Endothelial cell of umbilical vein (primary cell): ENCODE data around the gene CNGB1. TPM values are rescaled to one million over a fixed set of nuclear protein-coding genes. Genes with fewer than 3 reads are reported as not detected.

Experiments
- BruUV-seq: library from RNA; stranded (reverse); fragments of 400-500 nt; replicated peaks from 2 replicates; lab custom pipeline; 2021; lab: Mats Ljungman, UMichigan
- CTCF ChIA-PET: fragments of 300-600, 350-600 bp; sonication (Branson Sonifier 250); formaldehyde crosslinking; loops from one replicate; lab custom pipeline; 2021; ENCODE audit warnings: antibody characterized with exemption, inconsistent platforms; lab: Charles Lee
- POLR2A ChIA-PET: fragments of 300-600, 350-600 bp; sonication (Branson Sonifier 250); formaldehyde crosslinking; loops from one replicate; lab custom pipeline; 2021; ENCODE audit warnings: antibody characterized with exemption, inconsistent platforms; lab: Charles Lee
- DNase-seq: peaks from one replicate; pipeline ENCODE4 v3.0.0-alpha.2; 2011; ENCODE audit warnings: low read depth, low spot score
- FAIRE-seq: peaks from 2 replicates; lab custom pipeline; 2011; peaks lifted over from hg19 to GRCh38; lab: Jason Lieb, UNC
- H2AFZ ChIP-seq: 2 replicates; pipeline ENCODE4 v1.6.0; 2012; ENCODE audit warnings: low read depth, low read length, control low read depth, inconsistent platforms
- H3K27ac ChIP-seq: 2 replicates; pipeline ENCODE4 v1.5.1; 2011; ENCODE audit warnings: low read depth, mild to moderate bottlenecking, control low read depth, low read length, moderate library complexity; ENCODE audit not compliant: insufficient read depth
- H3K27me3 ChIP-seq, 2 experiments: 2 replicates each; pipeline versions ENCODE4 v1.6.0 to v1.6.1; 2011; ENCODE audit warnings: low read length in 2 of 2, mixed read lengths in 1 of 2; ENCODE audit not compliant: control insufficient read depth in 2 of 2, insufficient read depth in 2 of 2
- H3K36me3 ChIP-seq, 2 experiments: 2 replicates in 1 of 2; 3 replicates in 1 of 2; pipeline ENCODE4 v1.5.1; 2011; ENCODE audit warnings: low read length in 2 of 2, mild to moderate bottlenecking in 1 of 2, moderate library complexity in 1 of 2; ENCODE audit not compliant: control insufficient read depth in 2 of 2, insufficient read depth in 2 of 2; ENCODE audit errors: extremely low read depth in 1 of 2
- H3K4me1 ChIP-seq: 3 replicates; pipeline ENCODE4 v1.5.1; 2011; ENCODE audit warnings: mild to moderate bottlenecking, low read length; ENCODE audit not compliant: control insufficient read depth, insufficient read depth; ENCODE audit errors: extremely low read depth
- H3K4me2 ChIP-seq: 2 replicates; pipeline ENCODE4 v1.6.1; 2011; ENCODE audit warnings: low read length, control low read depth, mixed read lengths; ENCODE audit not compliant: insufficient read depth
- H3K4me3 ChIP-seq, 3 experiments: fragments of 200-600 bp in 1 of 3; sonication (generic), shearing (Covaris generic) in 1 of 3; replicated peaks in 1 of 3; 2 replicates each; pipeline ENCODE4 v1.5.1; 2011 to 2016; ENCODE audit warnings: control low read depth in 3 of 3, low read length in 3 of 3, mild to moderate bottlenecking in 2 of 3, inconsistent platforms in 1 of 3, low read depth in 1 of 3, moderate library complexity in 1 of 3; ENCODE audit not compliant: insufficient read depth in 1 of 3
- H3K79me2 ChIP-seq: 2 replicates; pipeline ENCODE4 v1.6.0; 2012; ENCODE audit warnings: low read length, inconsistent platforms; ENCODE audit not compliant: control insufficient read depth, insufficient read depth
- H3K9ac ChIP-seq: replicated peaks from 2 replicates; pipeline ENCODE3; 2011; ENCODE audit warnings: low read length, control low read depth; ENCODE audit not compliant: insufficient read depth; ENCODE audit errors: extremely low read depth
- H3K9me1 ChIP-seq: replicated peaks from 3 replicates; pipeline ENCODE4 v1.6.0; 2011; ENCODE audit warnings: mild to moderate bottlenecking, low read length; ENCODE audit not compliant: control insufficient read depth, insufficient read depth; ENCODE audit errors: extremely low read depth
- H3K9me3 ChIP-seq: replicated peaks from 2 replicates; pipeline ENCODE4 v1.5.1; 2012; ENCODE audit warnings: low read length, inconsistent platforms; ENCODE audit not compliant: control insufficient read depth, insufficient read depth
- H4K20me1 ChIP-seq: replicated peaks from 2 replicates; pipeline ENCODE3; 2011; ENCODE audit warnings: mild to moderate bottlenecking, low read length; ENCODE audit not compliant: control insufficient read depth, insufficient read depth; ENCODE audit errors: extremely low read depth
- CTCF ChIP-seq, 2 donors: IDR thresholded peaks; 1 replicate in 1 of 2; 2 replicates in 1 of 2; pipeline ENCODE4 v1.5.1; 2011; ENCODE audit warnings: low read length in 2 of 2, mild to moderate bottlenecking in 2 of 2, moderate library complexity in 2 of 2, control low read depth in 1 of 2, inconsistent platforms in 1 of 2, low read depth in 1 of 2; ENCODE audit not compliant: insufficient read depth in 1 of 2; ENCODE audit errors: extremely low read depth in 1 of 2
- EZH2 ChIP-seq: IDR thresholded peaks from 2 replicates; pipeline ENCODE4 v1.6.1; 2012; ENCODE audit warnings: borderline replicate concordance, low read depth, mild to moderate bottlenecking, moderate library complexity, low read length, inconsistent platforms; ENCODE audit not compliant: severe bottlenecking
- FOS ChIP-seq: IDR thresholded peaks from 2 replicates; pipeline ENCODE4 v1.6.1; 2011; ENCODE audit warnings: mild to moderate bottlenecking, low read length, moderate library complexity, borderline replicate concordance; ENCODE audit not compliant: insufficient read depth
- GATA2 ChIP-seq: IDR thresholded peaks from 2 replicates; pipeline ENCODE4 v1.7.0; 2011; ENCODE audit warnings: low read depth, mild to moderate bottlenecking, moderate library complexity, mixed read lengths, low read length; ENCODE audit not compliant: insufficient read length, insufficient read depth
- JUN ChIP-seq: IDR thresholded peaks from 2 replicates; pipeline ENCODE4 v1.6.1; 2011; ENCODE audit warnings: borderline replicate concordance, low read depth; ENCODE audit not compliant: insufficient read length, insufficient read depth
- MYC ChIP-seq: IDR thresholded peaks from one replicate; pipeline ENCODE4 v1.6.1; 2011; ENCODE audit warnings: mild to moderate bottlenecking, low read depth, low read length
- POLR2A ChIP-seq: IDR thresholded peaks from 2 replicates; pipeline ENCODE4 v1.6.1; 2012; ENCODE audit warnings: low read depth, mild to moderate bottlenecking, control low read depth, low read length
- POLR2AphosphoS5 ChIP-seq: IDR thresholded peaks from 2 replicates; pipeline ENCODE4 v1.6.1; 2012; ENCODE audit warnings: low read depth, mild to moderate bottlenecking, control low read depth, low read length, moderate library complexity; ENCODE audit not compliant: insufficient read depth
- dilution Hi-C: fragments of 300-500 bp; cut with MboI; formaldehyde crosslinking; loops from one replicate; pipeline ENCODE4 v1.15.0; 2019; ENCODE audit warnings: low sequenced_read_pairs; ENCODE audit not compliant: extremely low pct_ligation_motif_present
- intact Hi-C: fragments of 100-400 bp; cut with micrococcal nuclease; formaldehyde crosslinking; loops from one replicate; pipeline ENCODE4 v1.10.0; 2022
- polyA plus RNA-seq, 4 experiments: library from polyadenylated mRNA; depleted of rRNA in 3 of 4; stranded (reverse) in 3 of 4; unstranded in 1 of 4; fragments of >200 nt; gene quantifications; 2 replicates each; pipeline versions ENCODE4 v1.2.1 to v1.2.3, GENCODE V29; 2011 to 2012; ENCODE audit warnings: missing spikeins in 1 of 4
- total RNA-seq: library from RNA; stranded (reverse); gene quantifications from 2 replicates; pipeline ENCODE4 v1.2.3, GENCODE V29; 2021
- TF ChIP-seq, protein P1 (sequence below): IDR thresholded peaks from 2 replicates; pipeline ENCODE4 v1.6.1; 2011; ENCODE audit not compliant: insufficient read depth, insufficient read length

CNGB1 gene
- total and polyA plus RNA-seq, 2 donors (not counting 3 experiments of a cell fraction or from before 2014, with no cell fraction given): not detected

GRCh38 chr16:57940382-57940966, 30.5 kb downstream of the CNGB1 start:
- Histone ChIP-seq H3K4me3 (no peak overlapping the region), H3K4me1 (no peaks in the 10 kb centered on the region), H4K20me1 (no peaks in the 10 kb centered on the region), H3K27me3 (no peaks in the 10 kb centered on the region), H3K9me1 (no peaks in the 10 kb centered on the region), H2AFZ (no peak overlapping the region), H3K27ac (no peak overlapping the region), H3K9me3 (no peaks in the 10 kb centered on the region), H3K9ac (no peak overlapping the region), H3K36me3 (no peaks in the 10 kb centered on the region), H3K4me2 (no peak overlapping the region), H3K79me2 (no peaks in the 10 kb centered on the region)
- dilution Hi-C loops (no loop called here), intact Hi-C loops (no loop called here)
- TF ChIP-seq MYC: no peak
- no peak for TF ChIP-seq GATA2
- TF ChIP-seq POLR2AphosphoS5: no peak
- no peak for TF ChIP-seq FOS
- TF ChIP-seq, protein P1, sequence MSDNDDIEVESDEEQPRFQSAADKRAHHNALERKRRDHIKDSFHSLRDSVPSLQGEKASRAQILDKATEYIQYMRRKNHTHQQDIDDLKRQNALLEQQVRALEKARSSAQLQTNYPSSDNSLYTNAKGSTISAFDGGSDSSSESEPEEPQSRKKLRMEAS: no peak
- no peak for TF ChIP-seq JUN
- TF ChIP-seq EZH2: no peak
- TF ChIP-seq CTCF (IDR thresholded peaks at IDR 0.05; ENCODE audit: extremely low read depth in 1 of 2, insufficient read depth in 1 of 2, low read depth in 1 of 2, low read length in 2 of 2): no peak
- TF ChIP-seq POLR2A: no peak
- DNase-seq: no peak
- no TSS peak for BruUV-seq
- FAIRE-seq: no peak
- POLR2A ChIA-PET: no interaction called here
- CTCF ChIA-PET: interaction anchor here (0.6 kb wide), 2 partner anchors 20 to 61 kb away, joined by 3 read pairs; no protein-coding TSS in a partner anchor
